Stimulated activated naive CD8-positive, alpha-beta T cell treated with anti-CD3 and anti-CD28 coated beads, Interleukin-15, Interleukin-2, amounts not matched to agents 100 ng/mL and 50 ng/mL, for 24 hours (primary cell): Measurements from ENCODE around the gene SLC3A2.

Experiments
- H3K27ac Mint-ChIP-seq: one replicate; pipeline ENCODE4 v1.8.0; 2021; ENCODE audit warnings: mild to moderate bottlenecking, mixed read lengths
- H3K27me3 Mint-ChIP-seq: one replicate; pipeline ENCODE4 v1.8.0; 2021; ENCODE audit warnings: mixed read lengths
- H3K36me3 Mint-ChIP-seq: one replicate; pipeline ENCODE4 v1.8.0; 2021; ENCODE audit warnings: low read depth, mixed read lengths
- H3K4me1 Mint-ChIP-seq: one replicate; pipeline ENCODE4 v1.8.0; 2021; ENCODE audit warnings: low read depth, mixed read lengths
- H3K4me3 Mint-ChIP-seq: one replicate; pipeline ENCODE4 v1.8.0; 2021; ENCODE audit warnings: mild to moderate bottlenecking, mixed read lengths
- H3K9me3 Mint-ChIP-seq: one replicate; pipeline ENCODE4 v1.8.0; 2021; ENCODE audit warnings: mixed read lengths

The SLC3A2 gene

GRCh38 chr11:62846177-62846576 is 34.5 kb upstream of the SLC3A2 start:
- Mint-ChIP-seq H3K27ac (no peak overlapping the region), H3K4me3 (no peak overlapping the region), H3K27me3 (no peaks in the 10 kb centered on the region), H3K9me3 (no peaks in the 10 kb centered on the region), H3K4me1 (peaks cover 3% of the 10 kb centered on the region), H3K36me3 (no peaks in the 10 kb centered on the region)

- Mint-ChIP-seq H3K4me1 (peaks cover 16% of the 10 kb centered on the region), H3K36me3 (peaks cover 16% of the 10 kb centered on the region), H3K27me3 (no peaks in the 10 kb centered on the region), H3K4me3 (no peak overlapping the region), H3K9me3 (no peaks in the 10 kb centered on the region), H3K27ac (no peak overlapping the region)
Observed at GRCh38 chr11:62847767-62848314, 32.9 kb upstream of the SLC3A2 start.

- peak overlapping the region; percentile 99 for H3K27ac Mint-ChIP-seq
- peak overlapping the region; percentile 98 for H3K4me3 Mint-ChIP-seq
- no peaks in the 10 kb centered on the region for H3K9me3 Mint-ChIP-seq
- H3K27me3 Mint-ChIP-seq: peaks cover 6% of the 10 kb centered on the region
- H3K4me1 Mint-ChIP-seq: peaks cover 45% of the 10 kb centered on the region
- peaks cover 49% of the 10 kb centered on the region for H3K36me3 Mint-ChIP-seq
Observed at GRCh38 chr11:62850911-62851806, 29.5 kb upstream of the SLC3A2 start.

- Mint-ChIP-seq H3K9me3 (no peaks in the 10 kb centered on the region), H3K4me1 (peaks cover 49% of the 10 kb centered on the region), H3K36me3 (peaks cover 54% of the 10 kb centered on the region), H3K27ac (peak overlapping the region; percentile 99), H3K4me3 (peak overlapping the region; percentile 98), H3K27me3 (peaks cover 6% of the 10 kb centered on the region)
Observed at GRCh38 chr11:62851807-62852522, 28.7 kb upstream of the SLC3A2 start.

- peaks cover 56% of the 10 kb centered on the region for H3K4me1 Mint-ChIP-seq
- H3K36me3 Mint-ChIP-seq: peaks cover 56% of the 10 kb centered on the region
- no peaks in the 10 kb centered on the region for H3K9me3 Mint-ChIP-seq
- H3K27ac Mint-ChIP-seq: peak overlapping the region; percentile 99
- H3K27me3 Mint-ChIP-seq: peaks cover 6% of the 10 kb centered on the region
- peak overlapping the region; percentile 98 for H3K4me3 Mint-ChIP-seq
Observed at GRCh38 chr11:62852523-62853188, 28.0 kb upstream of the SLC3A2 start.

GRCh38 chr11:62853279-62853965 is 27.3 kb upstream of the SLC3A2 start:
- Mint-ChIP-seq H3K4me3 (peak overlapping the region; percentile 98), H3K36me3 (peaks cover 63% of the 10 kb centered on the region), H3K27me3 (peaks cover 6% of the 10 kb centered on the region), H3K4me1 (peaks cover 63% of the 10 kb centered on the region), H3K27ac (peak overlapping the region; percentile 99), H3K9me3 (no peaks in the 10 kb centered on the region)

- H3K36me3 Mint-ChIP-seq: peaks cover 65% of the 10 kb centered on the region
- peaks cover 6% of the 10 kb centered on the region for H3K27me3 Mint-ChIP-seq
- H3K4me3 Mint-ChIP-seq: peak overlapping the region; percentile 98
- peaks cover 67% of the 10 kb centered on the region for H3K4me1 Mint-ChIP-seq
- no peaks in the 10 kb centered on the region for H3K9me3 Mint-ChIP-seq
- peak overlapping the region; percentile 99 for H3K27ac Mint-ChIP-seq
Observed at GRCh38 chr11:62854013-62854824, 26.5 kb upstream of the SLC3A2 start.

GRCh38 chr11:62854825-62855570 is 25.7 kb upstream of the SLC3A2 start:
- Mint-ChIP-seq H3K4me3 (peak overlapping the region; percentile 98), H3K9me3 (no peaks in the 10 kb centered on the region), H3K4me1 (peaks cover 75% of the 10 kb centered on the region), H3K27ac (peak overlapping the region; percentile 99), H3K27me3 (peaks cover 6% of the 10 kb centered on the region), H3K36me3 (peaks cover 72% of the 10 kb centered on the region)

- no peaks in the 10 kb centered on the region for H3K9me3 Mint-ChIP-seq
- H3K36me3 Mint-ChIP-seq: peaks cover 72% of the 10 kb centered on the region
- H3K27ac Mint-ChIP-seq: peak overlapping the region; percentile 99
Observed at GRCh38 chr11:62855571-62856332, 24.9 kb upstream of the SLC3A2 start.

GRCh38 chr11:62856333-62856895 is 24.3 kb upstream of the SLC3A2 start:
- Mint-ChIP-seq H3K9me3 (no peaks in the 10 kb centered on the region), H3K4me3 (peak overlapping the region; percentile 98), H3K27me3 (peaks cover 6% of the 10 kb centered on the region), H3K4me1 (peaks cover 82% of the 10 kb centered on the region), H3K27ac (peak overlapping the region; percentile 99), H3K36me3 (peaks cover 70% of the 10 kb centered on the region)

More at GRCh38 chr11:62855571-62856332, 24.9 kb upstream of the SLC3A2 start:
- H3K4me1 Mint-ChIP-seq: peaks cover 77% of the 10 kb centered on the region
- H3K4me3 Mint-ChIP-seq: peak overlapping the region; percentile 98
- peaks cover 6% of the 10 kb centered on the region for H3K27me3 Mint-ChIP-seq

- Mint-ChIP-seq H3K27ac (peak overlapping the region; percentile 60), H3K27me3 (peaks cover 6% of the 10 kb centered on the region), H3K4me1 (peaks cover 78% of the 10 kb centered on the region), H3K4me3 (peak overlapping the region; percentile 98), H3K9me3 (no peaks in the 10 kb centered on the region), H3K36me3 (peaks cover 61% of the 10 kb centered on the region)
Observed at GRCh38 chr11:62857541-62857982, 23.1 kb upstream of the SLC3A2 start.

GRCh38 chr11:62858201-62858600 is 22.5 kb upstream of the SLC3A2 start:
- Mint-ChIP-seq H3K4me3 (peak overlapping the region; percentile 98), H3K4me1 (peaks cover 75% of the 10 kb centered on the region), H3K36me3 (peaks cover 58% of the 10 kb centered on the region), H3K27me3 (peaks cover 6% of the 10 kb centered on the region), H3K27ac (peak overlapping the region; percentile 60), H3K9me3 (no peaks in the 10 kb centered on the region)
